T-helper 17 cell (primary cell): ENCODE results near the gene TOX2. TPM values are rescaled to one million over a fixed set of nuclear protein-coding genes. Genes with fewer than 3 reads are reported as not detected.

Source experiments
- ATAC-seq: fragments of 150-1000 bp; cut with Tn5 transposase; 2 replicates; pipeline ENCODE4 v1.10.0; 2021; ENCODE audit warnings: mild to moderate bottlenecking, moderate library complexity
- DNase-seq, 3 donors: peaks; one replicate each; pipeline versions ENCODE4 v3.0.0 to v3.0.0-alpha.2; 2020 to 2021
- H3K9me3 ChIP-seq: one replicate; pipeline ENCODE4 v1.7.0; 2013; ENCODE audit warnings: low read length, mild to moderate bottlenecking; ENCODE audit not compliant: control insufficient read depth, poor library complexity, severe bottlenecking
- H3K27ac Mint-ChIP-seq: one replicate; pipeline ENCODE4 v1.8.0; 2022; ENCODE audit warnings: mild to moderate bottlenecking, moderate library complexity, mixed read lengths
- H3K27me3 Mint-ChIP-seq: one replicate; pipeline ENCODE4 v1.8.0; 2022; ENCODE audit warnings: mixed read lengths
- H3K36me3 Mint-ChIP-seq: one replicate; pipeline ENCODE4 v1.8.0; 2022; ENCODE audit warnings: low read depth, mixed read lengths
- H3K4me1 Mint-ChIP-seq: one replicate; pipeline ENCODE4 v1.8.0; 2022; ENCODE audit warnings: mild to moderate bottlenecking, mixed read lengths
- H3K4me3 Mint-ChIP-seq: one replicate; pipeline ENCODE4 v1.8.0; 2022; ENCODE audit warnings: mild to moderate bottlenecking, moderate library complexity, mixed read lengths
- total RNA-seq, 4 donors: library from RNA in 2 of 4; stranded (reverse) in 2 of 4; gene quantifications; one replicate each; pipeline ENCODE4 v1.2.3 and lab custom pipeline; 2022 to 2026

TOX2 gene
- total RNA-seq, 2 donors from 2014 or later = 1.7 to 2.2 TPM

DNA sequence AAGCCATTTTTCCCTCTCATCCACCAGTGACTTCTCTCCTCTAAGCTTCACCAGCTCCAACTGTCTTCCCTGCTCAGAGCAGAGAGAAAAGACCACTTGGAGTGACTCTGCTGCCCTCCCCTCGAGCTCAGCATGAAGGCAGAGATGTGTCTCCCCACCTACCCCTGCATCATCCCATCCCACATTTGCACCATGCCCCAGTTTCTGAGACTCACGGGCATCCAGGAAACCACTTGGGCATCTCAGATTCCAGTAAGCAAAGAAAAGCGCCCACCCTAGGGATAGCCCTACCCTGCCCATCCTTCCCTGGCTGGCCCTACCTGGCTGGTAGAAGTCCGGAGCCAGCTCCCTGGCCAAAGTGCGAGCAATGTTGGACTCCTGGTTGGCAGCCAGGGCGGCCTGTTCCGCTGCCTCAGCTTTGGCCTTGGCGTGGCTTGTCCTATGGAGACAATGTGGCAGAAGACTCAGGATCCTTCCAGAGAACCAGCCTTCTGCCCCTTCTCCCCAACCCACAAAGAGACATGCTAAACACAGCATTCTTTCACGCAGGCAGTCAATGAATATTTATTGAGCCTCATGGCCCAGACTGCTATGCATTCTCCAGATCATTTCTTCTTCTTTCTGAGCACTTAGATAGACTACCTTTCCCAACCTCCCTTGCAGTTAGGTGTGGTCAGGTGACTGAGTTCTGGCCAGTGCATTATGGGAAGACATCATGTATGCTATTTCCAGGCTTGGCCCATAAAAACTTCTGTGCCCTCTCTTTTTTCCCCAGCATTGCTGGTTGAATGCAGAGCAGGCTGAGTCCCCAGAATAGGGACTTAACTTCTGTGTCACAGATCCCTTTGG, 203.8 kb downstream of the TOX2 start:
- H3K9me3 ChIP-seq = no peaks in the 10 kb centered on the region
- ATAC-seq = no peak
- H3K27me3 Mint-ChIP-seq = peaks cover 70% of the 10 kb centered on the region
- no peak for DNase-seq
- H3K4me3 Mint-ChIP-seq = no peak overlapping the region
- H3K36me3 Mint-ChIP-seq = peaks cover 7% of the 10 kb centered on the region
- peaks cover 7% of the 10 kb centered on the region for H3K4me1 Mint-ChIP-seq
- no peak overlapping the region for H3K27ac Mint-ChIP-seq

Other genes starting within 250 kb of the TOX2 start
- gene MYBL2, start 247.7 kb upstream of the TOX2 start, total RNA-seq = 1 to 10 TPM in 1 of 2 donors, under 1 TPM in 1; 0.44 to 1.6 TPM
- not detected for gene GTSF1L, start 187.8 kb upstream of the TOX2 start, total RNA-seq